ENCODE results near the gene TRMT1L. TPM values are rescaled to one million over a fixed set of nuclear protein-coding genes. Genes with fewer than 3 reads are reported as not detected.

Gene TRMT1L
- polyA plus RNA-seq, 1 donor (not counting 4 experiments of a cell fraction or from before 2014, with no cell fraction given), result 34.5 TPM

DNA sequence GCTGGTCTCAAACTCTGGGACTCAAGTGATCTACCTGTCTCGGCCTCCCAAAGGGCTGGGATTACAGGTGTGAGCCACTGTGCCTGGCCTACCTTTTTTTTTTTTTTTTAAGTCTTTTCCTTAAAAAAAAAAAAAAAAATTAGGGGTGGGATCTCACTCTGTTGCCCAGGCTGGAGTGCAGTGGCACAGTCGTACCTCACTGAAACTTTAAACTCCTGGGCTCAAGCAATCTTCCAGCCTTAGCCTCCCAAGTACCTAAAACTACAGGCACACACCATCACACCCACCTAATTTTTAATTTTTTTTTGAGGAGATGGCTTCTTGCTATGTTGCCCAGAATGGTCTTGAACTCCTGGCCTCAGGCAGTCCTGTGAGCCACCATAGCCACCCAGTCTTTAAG, 72.9 kb downstream of the TRMT1L start:
- H3K36me3 ChIP-seq (ENCODE audit: control insufficient read depth in 2 of 2, extremely low read depth in 1 of 2, insufficient read depth in 2 of 2, low read length in 2 of 2), result no peaks in the 10 kb centered on the region
- no peak overlapping the region for H3K27ac ChIP-seq (ENCODE audit: control insufficient read depth, insufficient read depth, low read length)
- H3K79me2 ChIP-seq (ENCODE audit: control insufficient read depth, insufficient read depth, low read length), result peaks cover 26% of the 10 kb centered on the region
- H3K9me1 ChIP-seq (ENCODE audit: control insufficient read depth, extremely low read depth, insufficient read depth, low read length), result no peaks in the 10 kb centered on the region
- no peaks in the 10 kb centered on the region for H3K9me3 ChIP-seq (ENCODE audit: control insufficient read depth, low read depth, low read length)
- no peaks in the 10 kb centered on the region for H4K20me1 ChIP-seq (ENCODE audit: control insufficient read depth, extremely low read depth, insufficient read depth, low read length)
- H3K9ac ChIP-seq (ENCODE audit: control insufficient read depth, extremely low read depth, insufficient read depth, low read length), result no peak overlapping the region
- H3K4me3 ChIP-seq (ENCODE audit: control insufficient read depth in 2 of 3, extremely low read depth in 1 of 3, insufficient read depth in 2 of 3, low read depth in 1 of 3, low read length in 3 of 3), result no peak overlapping the region
- H3K27me3 ChIP-seq (ENCODE audit: control insufficient read depth, extremely low read depth, insufficient read depth, low read length), result no peaks in the 10 kb centered on the region
- FAIRE-seq (no peak), DNase-seq (ENCODE audit: low read depth, low spot score) (no peak)
- no peak overlapping the region for H3K4me2 ChIP-seq (ENCODE audit: control insufficient read depth, extremely low read depth, insufficient read depth, low read depth, low read length)
- no peak overlapping the region for H2AFZ ChIP-seq (ENCODE audit: control insufficient read depth, low read length)
- TF ChIP-seq, protein P1, sequence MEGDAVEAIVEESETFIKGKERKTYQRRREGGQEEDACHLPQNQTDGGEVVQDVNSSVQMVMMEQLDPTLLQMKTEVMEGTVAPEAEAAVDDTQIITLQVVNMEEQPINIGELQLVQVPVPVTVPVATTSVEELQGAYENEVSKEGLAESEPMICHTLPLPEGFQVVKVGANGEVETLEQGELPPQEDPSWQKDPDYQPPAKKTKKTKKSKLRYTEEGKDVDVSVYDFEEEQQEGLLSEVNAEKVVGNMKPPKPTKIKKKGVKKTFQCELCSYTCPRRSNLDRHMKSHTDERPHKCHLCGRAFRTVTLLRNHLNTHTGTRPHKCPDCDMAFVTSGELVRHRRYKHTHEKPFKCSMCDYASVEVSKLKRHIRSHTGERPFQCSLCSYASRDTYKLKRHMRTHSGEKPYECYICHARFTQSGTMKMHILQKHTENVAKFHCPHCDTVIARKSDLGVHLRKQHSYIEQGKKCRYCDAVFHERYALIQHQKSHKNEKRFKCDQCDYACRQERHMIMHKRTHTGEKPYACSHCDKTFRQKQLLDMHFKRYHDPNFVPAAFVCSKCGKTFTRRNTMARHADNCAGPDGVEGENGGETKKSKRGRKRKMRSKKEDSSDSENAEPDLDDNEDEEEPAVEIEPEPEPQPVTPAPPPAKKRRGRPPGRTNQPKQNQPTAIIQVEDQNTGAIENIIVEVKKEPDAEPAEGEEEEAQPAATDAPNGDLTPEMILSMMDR (optimal IDR thresholded peaks at IDR 0.05 in 1 of 3, IDR thresholded peaks at IDR 0.05 in 1 of 3, conservative IDR thresholded peaks at IDR 0.05 in 1 of 3; ENCODE audit: extremely low read depth in 1 of 3, insufficient read depth in 2 of 3, low read length in 3 of 3), result no peak
- TF ChIP-seq EZH2 (IDR thresholded peaks at IDR 0.05; ENCODE audit: low read length), result no peak
- H3K4me1 ChIP-seq (ENCODE audit: control insufficient read depth, extremely low read depth, insufficient read depth, low read length), result no peaks in the 10 kb centered on the region
- dilution Hi-C loops (cut with MboI; ENCODE audit: extremely low pct_ligation_motif_present, low sequenced_read_pairs), result no loop called here

DNA sequence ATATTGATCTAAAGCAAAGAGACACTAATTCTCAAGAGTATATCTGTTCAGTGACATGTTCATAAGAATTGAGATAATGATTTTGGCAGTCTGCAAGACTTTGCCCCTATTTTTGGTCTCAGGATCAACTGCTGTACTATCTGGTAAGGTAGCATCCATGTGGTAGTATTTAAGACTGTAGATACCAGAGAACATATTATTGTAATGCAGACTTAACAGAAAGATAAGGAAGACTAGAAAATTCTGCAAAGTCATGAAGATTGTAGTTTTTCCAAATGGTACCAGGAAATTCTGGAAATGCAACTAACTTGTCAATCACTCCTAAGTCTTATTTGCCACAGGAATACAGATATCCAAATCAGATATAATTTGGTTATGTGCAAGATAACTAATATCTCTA, 76.3 kb downstream of the TRMT1L start:
- dilution Hi-C loops (cut with MboI; ENCODE audit: extremely low pct_ligation_motif_present, low sequenced_read_pairs), result no loop called here
- Histone ChIP-seq H3K9me1 (ENCODE audit: control insufficient read depth, extremely low read depth, insufficient read depth, low read length) (no peaks in the 10 kb centered on the region), H3K27ac (ENCODE audit: control insufficient read depth, insufficient read depth, low read length) (no peak overlapping the region), H3K79me2 (ENCODE audit: control insufficient read depth, insufficient read depth, low read length) (peaks cover 32% of the 10 kb centered on the region), H3K4me3 (ENCODE audit: control insufficient read depth in 2 of 3, extremely low read depth in 1 of 3, insufficient read depth in 2 of 3, low read depth in 1 of 3, low read length in 3 of 3) (no peak overlapping the region), H2AFZ (ENCODE audit: control insufficient read depth, low read length) (no peak overlapping the region), H3K27me3 (ENCODE audit: control insufficient read depth, extremely low read depth, insufficient read depth, low read length) (no peaks in the 10 kb centered on the region), H3K9ac (ENCODE audit: control insufficient read depth, extremely low read depth, insufficient read depth, low read length) (no peak overlapping the region), H3K4me2 (ENCODE audit: control insufficient read depth, extremely low read depth, insufficient read depth, low read depth, low read length) (no peak overlapping the region), H3K4me1 (ENCODE audit: control insufficient read depth, extremely low read depth, insufficient read depth, low read length) (no peaks in the 10 kb centered on the region), H4K20me1 (ENCODE audit: control insufficient read depth, extremely low read depth, insufficient read depth, low read length) (no peaks in the 10 kb centered on the region), H3K36me3 (ENCODE audit: control insufficient read depth in 2 of 2, extremely low read depth in 1 of 2, insufficient read depth in 2 of 2, low read length in 2 of 2) (no peaks in the 10 kb centered on the region), H3K9me3 (ENCODE audit: control insufficient read depth, low read depth, low read length) (no peaks in the 10 kb centered on the region)
- no peak for DNase-seq (ENCODE audit: low read depth, low spot score)
- TF ChIP-seq, protein P1 (optimal IDR thresholded peaks at IDR 0.05 in 1 of 3, IDR thresholded peaks at IDR 0.05 in 1 of 3, conservative IDR thresholded peaks at IDR 0.05 in 1 of 3; ENCODE audit: extremely low read depth in 1 of 3, insufficient read depth in 2 of 3, low read length in 3 of 3), result no peak
- TF ChIP-seq EZH2 (IDR thresholded peaks at IDR 0.05; ENCODE audit: low read length), result no peak
- no peak for FAIRE-seq
